GM10248 (cell line): Measurements from ENCODE around the gene OR1L4.

Experiments used
- CTCF ChIA-PET: fragments of 300-600 bp; sonication (Branson Sonifier 250); formaldehyde crosslinking; extraction: SDS; loops from one replicate; lab custom pipeline; 2021; ENCODE audit warnings: antibody characterized with exemption; lab: Yijun Ruan, JAX
- POLR2A ChIA-PET: fragments of 350-650 bp; sonication (Branson Sonifier 250); formaldehyde crosslinking; extraction: SDS; loops from one replicate; lab custom pipeline; 2020; ENCODE audit warnings: antibody characterized with exemption; lab: Yijun Ruan, JAX
- DNase-seq: peaks from one replicate; pipeline ENCODE4 v3.0.0; 2012; ENCODE audit errors: extremely low spot score
- CTCF ChIP-seq: IDR thresholded peaks from 2 replicates; pipeline ENCODE4 v1.5.1; 2012; ENCODE audit warnings: mild to moderate bottlenecking, low read depth; ENCODE audit errors: extremely low read depth, missing control alignments, control extremely low read depth

OR1L4 gene

GRCh38 chr9:122754825-122755224 is 31.0 kb downstream of the OR1L4 start:
- CTCF ChIA-PET: no interaction called here
- POLR2A ChIA-PET: no interaction called here
- DNase-seq: no peak
- TF ChIP-seq CTCF: no peak

- TF ChIP-seq CTCF: no peak
- ChIA-PET POLR2A (no interaction called here), CTCF (no interaction called here)
- no peak for DNase-seq
Observed at GRCh38 chr9:122767817-122768216, 44.0 kb downstream of the OR1L4 start.
